Measurements from ENCODE around the gene SIK2. TPM values are rescaled to one million over a fixed set of nuclear protein-coding genes. Genes with fewer than 3 reads are reported as not detected.

SIK2 gene
- polyA plus RNA-seq, 1 donor from 2014 or later = 9.0 TPM

DNA sequence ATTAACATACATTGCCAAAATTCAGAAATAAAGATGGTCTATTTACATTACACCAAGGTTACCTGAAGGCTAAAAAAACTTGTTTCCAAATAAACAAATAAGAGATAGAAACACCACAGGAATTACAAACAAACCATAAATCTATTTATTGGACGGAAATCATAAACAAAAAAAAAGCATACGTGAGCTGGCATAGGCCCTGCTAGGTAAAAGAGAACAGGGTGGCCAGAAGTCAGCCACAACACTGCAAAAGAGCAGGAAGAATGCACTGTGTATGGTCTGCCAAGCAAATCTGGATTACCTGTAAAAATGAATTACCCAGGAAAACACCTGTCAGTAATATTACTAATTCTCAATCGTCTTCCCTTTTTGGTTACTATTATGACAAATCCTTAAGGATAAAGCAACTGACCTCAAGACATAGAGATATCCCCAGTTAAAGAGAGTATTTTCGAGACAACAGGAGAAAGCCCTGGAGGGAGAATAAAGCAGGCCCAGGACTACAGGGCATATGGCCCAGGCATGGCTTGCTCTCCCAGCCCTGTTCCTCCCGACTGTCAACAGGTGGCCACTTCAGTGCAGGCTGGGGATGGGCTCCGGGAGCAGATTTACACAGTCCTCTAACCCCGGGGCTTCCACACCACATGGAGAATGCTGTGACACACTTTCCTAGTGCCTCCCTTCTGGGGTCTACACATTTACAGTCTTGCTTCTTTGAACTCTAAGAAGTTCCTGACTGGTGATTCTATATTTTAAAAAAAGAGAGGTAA lies 146.0 kb downstream of the SIK2 start:
- no peak overlapping the region for H3K4me2 ChIP-seq (ENCODE audit: low read length)
- TF ChIP-seq TAF1 (IDR thresholded peaks at IDR 0.05; ENCODE audit: low read depth) = no peak
- no peak for TF ChIP-seq EZH2 (IDR thresholded peaks at IDR 0.05; ENCODE audit: borderline replicate concordance, insufficient read depth, low read length, poor library complexity, severe bottlenecking)
- no peak for TF ChIP-seq POLR2AphosphoS5 (IDR thresholded peaks at IDR 0.05)
- TF ChIP-seq, protein P1, sequence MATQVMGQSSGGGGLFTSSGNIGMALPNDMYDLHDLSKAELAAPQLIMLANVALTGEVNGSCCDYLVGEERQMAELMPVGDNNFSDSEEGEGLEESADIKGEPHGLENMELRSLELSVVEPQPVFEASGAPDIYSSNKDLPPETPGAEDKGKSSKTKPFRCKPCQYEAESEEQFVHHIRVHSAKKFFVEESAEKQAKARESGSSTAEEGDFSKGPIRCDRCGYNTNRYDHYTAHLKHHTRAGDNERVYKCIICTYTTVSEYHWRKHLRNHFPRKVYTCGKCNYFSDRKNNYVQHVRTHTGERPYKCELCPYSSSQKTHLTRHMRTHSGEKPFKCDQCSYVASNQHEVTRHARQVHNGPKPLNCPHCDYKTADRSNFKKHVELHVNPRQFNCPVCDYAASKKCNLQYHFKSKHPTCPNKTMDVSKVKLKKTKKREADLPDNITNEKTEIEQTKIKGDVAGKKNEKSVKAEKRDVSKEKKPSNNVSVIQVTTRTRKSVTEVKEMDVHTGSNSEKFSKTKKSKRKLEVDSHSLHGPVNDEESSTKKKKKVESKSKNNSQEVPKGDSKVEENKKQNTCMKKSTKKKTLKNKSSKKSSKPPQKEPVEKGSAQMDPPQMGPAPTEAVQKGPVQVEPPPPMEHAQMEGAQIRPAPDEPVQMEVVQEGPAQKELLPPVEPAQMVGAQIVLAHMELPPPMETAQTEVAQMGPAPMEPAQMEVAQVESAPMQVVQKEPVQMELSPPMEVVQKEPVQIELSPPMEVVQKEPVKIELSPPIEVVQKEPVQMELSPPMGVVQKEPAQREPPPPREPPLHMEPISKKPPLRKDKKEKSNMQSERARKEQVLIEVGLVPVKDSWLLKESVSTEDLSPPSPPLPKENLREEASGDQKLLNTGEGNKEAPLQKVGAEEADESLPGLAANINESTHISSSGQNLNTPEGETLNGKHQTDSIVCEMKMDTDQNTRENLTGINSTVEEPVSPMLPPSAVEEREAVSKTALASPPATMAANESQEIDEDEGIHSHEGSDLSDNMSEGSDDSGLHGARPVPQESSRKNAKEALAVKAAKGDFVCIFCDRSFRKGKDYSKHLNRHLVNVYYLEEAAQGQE (IDR thresholded peaks at IDR 0.05; ENCODE audit: borderline replicate concordance) = no peak
- no peak for TF ChIP-seq EP300 (conservative IDR thresholded peaks at IDR 0.05; ENCODE audit: poor library complexity, severe bottlenecking)
- H3F3A ChIP-seq (ENCODE audit: insufficient read depth, low read length, poor library complexity, severe bottlenecking) = no peaks in the 10 kb centered on the region
- no peak overlapping the region for H3K9ac ChIP-seq (ENCODE audit: low read length)
- H3K36me3 ChIP-seq (ENCODE audit: insufficient read depth, low read length) = peaks cover 8% of the 10 kb centered on the region
- H3K9me2 ChIP-seq (ENCODE audit: insufficient read depth, low read length) = no peaks in the 10 kb centered on the region
- no peaks in the 10 kb centered on the region for H3K9me3 ChIP-seq (ENCODE audit: low read length)
- no peaks in the 10 kb centered on the region for H3K27me3 ChIP-seq (ENCODE audit: insufficient read depth, low read depth, low read length)
- H2AFZ ChIP-seq (ENCODE audit: low read depth, low read length) = no peak overlapping the region
- no peaks in the 10 kb centered on the region for H4K20me1 ChIP-seq (ENCODE audit: insufficient read depth)
- H3K27ac ChIP-seq (ENCODE audit: low read length) = no peak overlapping the region
- no peaks in the 10 kb centered on the region for H3K79me2 ChIP-seq (replicated peaks; ENCODE audit: insufficient read depth, low read length)
- no peak overlapping the region for H3K4me3 ChIP-seq (ENCODE audit: low read length)

DNA sequence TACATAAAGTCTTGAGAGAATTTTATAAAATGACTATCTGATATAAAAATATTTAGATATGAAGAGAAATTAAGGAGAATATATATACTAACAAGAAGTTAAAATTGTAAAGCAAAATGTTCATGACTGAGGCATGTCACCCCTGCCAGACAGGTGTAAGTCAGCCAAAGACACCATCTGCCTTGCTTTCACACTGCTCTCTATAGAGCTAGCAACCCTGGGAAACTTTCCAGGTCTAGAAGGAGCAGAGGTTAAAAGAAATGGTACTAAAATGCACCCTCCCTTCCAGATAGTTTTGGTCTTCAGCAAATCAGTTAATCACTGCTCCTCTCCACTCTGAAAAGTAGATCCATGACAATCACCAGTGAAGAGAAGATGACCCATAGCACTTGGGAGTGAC lies 147.4 kb downstream of the SIK2 start:
- H3F3A ChIP-seq (ENCODE audit: insufficient read depth, low read length, poor library complexity, severe bottlenecking) = no peaks in the 10 kb centered on the region
- no peak overlapping the region for H2AFZ ChIP-seq (ENCODE audit: low read depth, low read length)
- H3K9me3 ChIP-seq (ENCODE audit: low read length) = no peaks in the 10 kb centered on the region
- H3K9ac ChIP-seq (ENCODE audit: low read length) = no peak overlapping the region
- no peaks in the 10 kb centered on the region for H3K79me2 ChIP-seq (replicated peaks; ENCODE audit: insufficient read depth, low read length)
- TF ChIP-seq RAD21 (conservative IDR thresholded peaks at IDR 0.05) (no peak), TAF1 (IDR thresholded peaks at IDR 0.05; ENCODE audit: low read depth) (no peak), MXI1 (conservative IDR thresholded peaks at IDR 0.05; ENCODE audit: poor library complexity, severe bottlenecking) (no peak), POLR2AphosphoS5 (IDR thresholded peaks at IDR 0.05) (no peak), EZH2 (IDR thresholded peaks at IDR 0.05; ENCODE audit: borderline replicate concordance, insufficient read depth, low read length, poor library complexity, severe bottlenecking) (no peak)
- TF ChIP-seq, protein P2, sequence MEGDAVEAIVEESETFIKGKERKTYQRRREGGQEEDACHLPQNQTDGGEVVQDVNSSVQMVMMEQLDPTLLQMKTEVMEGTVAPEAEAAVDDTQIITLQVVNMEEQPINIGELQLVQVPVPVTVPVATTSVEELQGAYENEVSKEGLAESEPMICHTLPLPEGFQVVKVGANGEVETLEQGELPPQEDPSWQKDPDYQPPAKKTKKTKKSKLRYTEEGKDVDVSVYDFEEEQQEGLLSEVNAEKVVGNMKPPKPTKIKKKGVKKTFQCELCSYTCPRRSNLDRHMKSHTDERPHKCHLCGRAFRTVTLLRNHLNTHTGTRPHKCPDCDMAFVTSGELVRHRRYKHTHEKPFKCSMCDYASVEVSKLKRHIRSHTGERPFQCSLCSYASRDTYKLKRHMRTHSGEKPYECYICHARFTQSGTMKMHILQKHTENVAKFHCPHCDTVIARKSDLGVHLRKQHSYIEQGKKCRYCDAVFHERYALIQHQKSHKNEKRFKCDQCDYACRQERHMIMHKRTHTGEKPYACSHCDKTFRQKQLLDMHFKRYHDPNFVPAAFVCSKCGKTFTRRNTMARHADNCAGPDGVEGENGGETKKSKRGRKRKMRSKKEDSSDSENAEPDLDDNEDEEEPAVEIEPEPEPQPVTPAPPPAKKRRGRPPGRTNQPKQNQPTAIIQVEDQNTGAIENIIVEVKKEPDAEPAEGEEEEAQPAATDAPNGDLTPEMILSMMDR (IDR thresholded peaks at IDR 0.05; ENCODE audit: poor library complexity, severe bottlenecking) = no peak
- TF ChIP-seq, protein P1 (IDR thresholded peaks at IDR 0.05; ENCODE audit: borderline replicate concordance) = no peak
- H3K9me2 ChIP-seq (ENCODE audit: insufficient read depth, low read length) = no peaks in the 10 kb centered on the region
- peaks cover 8% of the 10 kb centered on the region for H3K36me3 ChIP-seq (ENCODE audit: insufficient read depth, low read length)
- no peaks in the 10 kb centered on the region for H4K20me1 ChIP-seq (ENCODE audit: insufficient read depth)
- H3K4me3 ChIP-seq (ENCODE audit: low read length) = no peak overlapping the region
- H3K4me2 ChIP-seq (ENCODE audit: low read length) = no peak overlapping the region
- no peaks in the 10 kb centered on the region for H3K27me3 ChIP-seq (ENCODE audit: insufficient read depth, low read depth, low read length)
- H3K27ac ChIP-seq (ENCODE audit: low read length) = no peak overlapping the region

Measured in neural cell (in vitro differentiated cells).